GM23338 (cell line): ENCODE results near the gene HLCS. TPM values are rescaled to one million over a fixed set of nuclear protein-coding genes. Genes with fewer than 3 reads are reported as not detected.

Experiments
- ATAC-seq: fragments of 200-7000 bp; cut with Tn5 transposase; 3 replicates; pipeline ENCODE4 v1.9.1; 2020
- DNase-seq: peaks from one replicate; pipeline ENCODE4 v3.0.0-alpha.2; 2015; ENCODE audit warnings: low spot score
- H2AFZ ChIP-seq: fragments of 200-600 bp; sonication (generic); 2 replicates; pipeline ENCODE4 v1.8.0; 2016; ENCODE audit warnings: antibody characterized with exemption, mild to moderate bottlenecking, moderate library complexity
- H3F3A ChIP-seq: fragments of 200-600 bp; sonication (generic); replicated peaks from 2 replicates; pipeline ENCODE4 v1.8.0; 2017; ENCODE audit warnings: antibody characterized with exemption, mixed run types, low read depth
- H3K27ac ChIP-seq: fragments of 200-600 bp; sonication (generic); 2 replicates; pipeline ENCODE4 v1.6.1; 2016; ENCODE audit warnings: low read depth
- H3K27me3 ChIP-seq: fragments of 200-600 bp; sonication (generic); 2 replicates; pipeline ENCODE4 v1.8.0; 2016; ENCODE audit warnings: mild to moderate bottlenecking, mixed run types, moderate library complexity; ENCODE audit not compliant: insufficient read depth
- H3K36me3 ChIP-seq: fragments of 200-600 bp; sonication (generic); 2 replicates; pipeline ENCODE4 v1.8.0; 2016; ENCODE audit warnings: mild to moderate bottlenecking; ENCODE audit not compliant: insufficient read depth
- H3K4me1 ChIP-seq: fragments of 200-600 bp; sonication (generic); 2 replicates; pipeline ENCODE4 v1.8.0; 2016; ENCODE audit warnings: mild to moderate bottlenecking, moderate library complexity; ENCODE audit not compliant: insufficient read depth
- H3K4me2 ChIP-seq: fragments of 200-600 bp; sonication (generic); 2 replicates; pipeline ENCODE4 v1.7.1; 2017; ENCODE audit warnings: mixed run types
- H3K4me3 ChIP-seq: fragments of 200-600 bp; sonication (generic); 2 replicates; pipeline ENCODE4 v1.6.1; 2016; ENCODE audit warnings: mixed run types
- H3K79me2 ChIP-seq: fragments of 200-600 bp; sonication (generic); replicated peaks from 2 replicates; pipeline ENCODE4 v1.8.0; 2017; ENCODE audit warnings: mild to moderate bottlenecking; ENCODE audit not compliant: insufficient read depth
- H3K9me2 ChIP-seq: fragments of 200-600 bp; sonication (generic); 2 replicates; pipeline ENCODE4 v1.8.0; 2017; ENCODE audit not compliant: insufficient read depth
- H4K20me1 ChIP-seq: fragments of 200-600 bp; sonication (generic); replicated peaks from 2 replicates; pipeline ENCODE4 v1.8.0; 2017; ENCODE audit warnings: mild to moderate bottlenecking; ENCODE audit not compliant: insufficient read depth
- H3K27ac Mint-ChIP-seq: 2 replicates; pipeline ENCODE4 v1.8.0; 2020; ENCODE audit warnings: inconsistent platforms, mild to moderate bottlenecking, moderate library complexity, mixed read lengths
- H3K27me3 Mint-ChIP-seq: 3 replicates; pipeline ENCODE4 v1.8.0; 2022; ENCODE audit warnings: low read depth, mild to moderate bottlenecking, moderate library complexity, mixed read lengths, inconsistent platforms; ENCODE audit not compliant: insufficient read depth, poor library complexity
- H3K36me3 Mint-ChIP-seq: 3 replicates; pipeline ENCODE4 v1.8.0; 2021; ENCODE audit warnings: low read depth, mild to moderate bottlenecking, inconsistent platforms, moderate library complexity, mixed read lengths
- H3K4me1 Mint-ChIP-seq: 3 replicates; pipeline ENCODE4 v1.8.0; 2020; ENCODE audit warnings: mild to moderate bottlenecking, inconsistent platforms, mixed read lengths
- H3K4me3 Mint-ChIP-seq: 3 replicates; pipeline ENCODE4 v1.8.0; 2021; ENCODE audit warnings: moderate library complexity, mild to moderate bottlenecking, inconsistent platforms, mixed read lengths
- H3K9me3 Mint-ChIP-seq: 3 replicates; pipeline ENCODE4 v1.8.0; 2020; ENCODE audit warnings: moderate library complexity, mild to moderate bottlenecking, inconsistent platforms, mixed read lengths
- CREB1 ChIP-seq: fragments of 250-450 bp; sonication (Bioruptor Pico); IDR thresholded peaks from 2 replicates; pipeline ENCODE4 v1.5.0; 2020; ENCODE audit warnings: low read depth, mild to moderate bottlenecking, moderate library complexity
- ETS1 ChIP-seq: IDR thresholded peaks from 2 replicates; pipeline ENCODE4 v1.6.1; 2016; ENCODE audit warnings: antibody characterized with exemption
- EZH2 ChIP-seq: fragments of 200-600 bp; sonication (generic); IDR thresholded peaks from one replicate; pipeline ENCODE4 v1.8.0; 2017; ENCODE audit warnings: antibody characterized with exemption, mild to moderate bottlenecking, low read depth; ENCODE audit not compliant: unreplicated experiment
- EZH2phosphoT487 ChIP-seq: fragments of 200-600 bp; sonication (generic); IDR thresholded peaks from one replicate; pipeline ENCODE4 v1.8.1; 2018; ENCODE audit warnings: antibody characterized with exemption; ENCODE audit not compliant: unreplicated experiment
- JUNB ChIP-seq: IDR thresholded peaks from one replicate; pipeline ENCODE4 v1.6.1; 2016; ENCODE audit warnings: antibody characterized with exemption; ENCODE audit not compliant: unreplicated experiment
- NANOG ChIP-seq: IDR thresholded peaks from 2 replicates; pipeline ENCODE4 v1.6.1; 2016; ENCODE audit warnings: antibody characterized with exemption, borderline replicate concordance
- POLR2AphosphoS5 ChIP-seq: IDR thresholded peaks from 2 replicates; pipeline ENCODE4 v1.6.1; 2016; ENCODE audit warnings: antibody characterized with exemption, low read depth
- REST ChIP-seq: IDR thresholded peaks from one replicate; pipeline ENCODE4 v1.6.1; 2018; ENCODE audit warnings: antibody characterized with exemption; ENCODE audit not compliant: unreplicated experiment
- STAT1 ChIP-seq: IDR thresholded peaks from one replicate; pipeline ENCODE4 v1.6.1; 2016; ENCODE audit warnings: antibody characterized with exemption; ENCODE audit not compliant: unreplicated experiment
- ZNF114 ChIP-seq: fragments of 250-450 bp; sonication (Bioruptor Pico); IDR thresholded peaks from 2 replicates; pipeline ENCODE4 v1.5.0; 2020; ENCODE audit warnings: mild to moderate bottlenecking, moderate library complexity
- ZNF462 ChIP-seq: fragments of 250-450 bp; sonication (Bioruptor Pico); IDR thresholded peaks from 2 replicates; pipeline ENCODE4 v1.5.0; 2020; ENCODE audit warnings: mild to moderate bottlenecking, moderate library complexity
- polyA plus RNA-seq: library from polyadenylated mRNA; unstranded; fragments of >200 nt; fragmentation: Nextera tagmentation; extraction: Ambion mirVana; gene quantifications from 2 replicates; pipeline ENCODE4 v1.2.1, GENCODE V29; 2016
- total RNA-seq: library from RNA; depleted of rRNA; stranded (reverse); fragments of >200 nt; shearing (Covaris generic); gene quantifications from 2 replicates; pipeline ENCODE4 v1.2.3, GENCODE V29; 2014

The HLCS gene
- total and polyA plus RNA-seq, 2 experiments from 2014 or later, result 6.1 to 14.7 TPM

- no peaks in the 10 kb centered on the region; the same call in 1 of the 2 replicates for H3K4me1 ChIP-seq
- Mint-ChIP-seq H3K27ac (no peak overlapping the region), H3K4me3 (no peak overlapping the region), H3K36me3 (no peaks in the 10 kb centered on the region), H3K27me3 (no peaks in the 10 kb centered on the region), H3K4me1 (no peaks in the 10 kb centered on the region), H3K9me3 (no peaks in the 10 kb centered on the region)
- H4K20me1 ChIP-seq, result no peaks in the 10 kb centered on the region
- no peak overlapping the region for H2AFZ ChIP-seq
- no peaks in the 10 kb centered on the region for H3K36me3 ChIP-seq
- no peak for TF ChIP-seq JUNB
- no peak for TF ChIP-seq EZH2phosphoT487
- TF ChIP-seq REST, result no peak
- no peak for TF ChIP-seq EZH2
- no peak for TF ChIP-seq NANOG
- no peak for TF ChIP-seq POLR2AphosphoS5
- no peak for TF ChIP-seq STAT1
- TF ChIP-seq CREB1, result no peak
- no peak for TF ChIP-seq ZNF114 (CRISPR knock-in tag)
- TF ChIP-seq ETS1, result no peak
- no peak for TF ChIP-seq ZNF462
- no peak overlapping the region for H3K4me3 ChIP-seq
- ATAC-seq (no peak), DNase-seq (no peak)
- H3K79me2 ChIP-seq, result no peaks in the 10 kb centered on the region
- H3K4me2 ChIP-seq, result no peak overlapping the region
- H3K27me3 ChIP-seq, result no peaks in the 10 kb centered on the region
- no peaks in the 10 kb centered on the region for H3K9me2 ChIP-seq
- H3K27ac ChIP-seq, result no peak overlapping the region
- no peaks in the 10 kb centered on the region for H3F3A ChIP-seq
These were observed 121.4 kb downstream of the HLCS start for GRCh38 chr21:36845070-36845469.
